ENCODE data around the gene EPS8L3.
"Not testable (repeated sequence)": the region's sequence is repeated elsewhere in the genome, so short reads cannot be mapped to it uniquely, and the experiment has no call there.

EPS8L3 gene

DNA sequence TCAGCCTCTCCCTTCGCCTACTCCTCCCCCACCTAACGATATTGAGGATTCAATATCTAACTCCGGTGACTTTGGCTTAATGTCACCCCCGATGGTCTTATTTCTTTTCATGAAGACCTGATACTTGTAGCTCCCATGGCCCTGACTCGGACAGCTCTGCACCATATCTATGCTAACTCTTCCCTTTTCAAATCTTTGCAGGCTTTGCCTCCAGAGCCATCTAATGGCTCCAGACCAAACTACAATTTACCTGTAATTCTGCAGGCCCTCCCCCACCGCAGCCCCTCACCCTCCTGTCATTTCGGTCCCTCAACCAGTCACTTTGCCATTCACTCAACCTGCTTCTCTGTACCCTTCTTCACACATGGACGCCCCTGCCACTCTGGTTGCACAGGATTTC, 59.5 kb downstream of the EPS8L3 start:
- no peak for FAIRE-seq

DNA sequence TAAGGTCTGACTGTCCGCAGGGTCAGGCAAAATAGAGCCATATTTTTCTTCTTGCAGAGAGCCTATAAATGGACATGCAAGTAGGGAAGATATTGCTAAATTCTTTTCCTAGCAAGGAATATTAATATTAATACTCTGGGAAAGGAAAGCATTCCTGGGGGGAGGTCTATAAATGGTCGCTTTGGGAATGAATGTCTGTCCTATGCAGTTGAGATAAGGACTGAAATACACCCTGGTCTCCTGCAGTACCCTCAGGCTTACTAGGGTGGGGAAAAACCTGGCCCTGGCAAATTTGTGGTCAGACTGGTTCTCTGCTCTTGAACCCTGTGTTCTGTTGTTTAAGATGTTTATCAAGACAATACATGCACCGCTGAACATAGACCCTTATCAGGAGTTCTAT, 60.8 kb downstream of the EPS8L3 start:
- not testable (repeated sequence) for FAIRE-seq
